ENCODE measurements around the gene PLCL2. TPM values are rescaled to one million over a fixed set of nuclear protein-coding genes. Genes with fewer than 3 reads are reported as not detected.

The PLCL2 gene
- total RNA-seq, 3 donors from 2014 or later, result 15.0 to 35.0 (median 18.8) TPM

GRCh38 chr3:16909802-16910201 lies 25.0 kb downstream of the PLCL2 start:
- intact Hi-C loops (cut with DNase I, micrococcal nuclease), result no loop called here
- no peak for TF ChIP-seq CTCF (IDR thresholded peaks at IDR 0.05)
- Histone ChIP-seq H3K36me3 (ENCODE audit: low read depth) (no peaks in the 10 kb centered on the region), H3K4me1 (ENCODE audit: low read depth) (peaks cover 16% of the 10 kb centered on the region), H3K9me3 (no peaks in the 10 kb centered on the region), H3K4me3 (no peak overlapping the region)
- DNase-seq (no peak), ATAC-seq (no peak)

- Histone ChIP-seq H3K4me3 (no peak overlapping the region), H3K36me3 (ENCODE audit: low read depth) (no peaks in the 10 kb centered on the region), H3K9me3 (no peaks in the 10 kb centered on the region), H3K4me1 (ENCODE audit: low read depth) (peaks cover 16% of the 10 kb centered on the region)
- no peak for TF ChIP-seq CTCF (IDR thresholded peaks at IDR 0.05)
- DNase-seq, result no peak
- intact Hi-C loops (cut with DNase I, micrococcal nuclease), result no loop called here
- ATAC-seq, result no peak
Measured at GRCh38 chr3:16910207-16910606, 25.5 kb downstream of the PLCL2 start.

- no peak for DNase-seq
- Histone ChIP-seq H3K36me3 (ENCODE audit: low read depth) (no peaks in the 10 kb centered on the region), H3K4me1 (ENCODE audit: low read depth) (peaks cover 8% of the 10 kb centered on the region), H3K9me3 (no peaks in the 10 kb centered on the region), H3K4me3 (no peak overlapping the region)
- no peak for ATAC-seq
- TF ChIP-seq CTCF (IDR thresholded peaks at IDR 0.05), result no peak
- intact Hi-C loops (cut with DNase I, micrococcal nuclease), result no loop called here
Measured at GRCh38 chr3:16911916-16912315, 27.2 kb downstream of the PLCL2 start.

GRCh38 chr3:16912400-16913263 lies 27.9 kb downstream of the PLCL2 start:
- Histone ChIP-seq H3K4me1 (ENCODE audit: low read depth) (peaks cover 7% of the 10 kb centered on the region), H3K4me3 (no peak overlapping the region), H3K9me3 (no peaks in the 10 kb centered on the region), H3K36me3 (ENCODE audit: low read depth) (no peaks in the 10 kb centered on the region)
- intact Hi-C loops (cut with DNase I, micrococcal nuclease), result no loop called here
- ATAC-seq (peak; percentile 21), DNase-seq (no peak)
- no peak for TF ChIP-seq CTCF (IDR thresholded peaks at IDR 0.05)

- ATAC-seq, result no peak
- DNase-seq, result no peak
- peaks cover 13% of the 10 kb centered on the region for H3K4me1 ChIP-seq (ENCODE audit: low read depth)
- H3K4me3 ChIP-seq, result no peak overlapping the region
- intact Hi-C loops (cut with DNase I, micrococcal nuclease), result no loop called here
- H3K36me3 ChIP-seq (ENCODE audit: low read depth), result no peaks in the 10 kb centered on the region
- TF ChIP-seq CTCF (IDR thresholded peaks at IDR 0.05), result no peak
- H3K9me3 ChIP-seq, result no peaks in the 10 kb centered on the region
Measured at GRCh38 chr3:16913264-16913580, 28.5 kb downstream of the PLCL2 start.

Data from mucosa of descending colon (tissue), 3 donors.